Fibroblast of lung (primary cell): ENCODE results near the gene FPR2. TPM values are rescaled to one million over a fixed set of nuclear protein-coding genes. Genes with fewer than 3 reads are reported as not detected.

Source experiments
- DNase-seq, 2 donors: peaks; one replicate each; pipeline versions ENCODE4 v3.0.0 to v3.0.0-alpha.2; 2010; ENCODE audit warnings: low read depth in 2 of 2
- H2AFZ ChIP-seq: 2 replicates; pipeline ENCODE4 v1.5.1; 2012; ENCODE audit warnings: low read length, control low read depth, inconsistent platforms
- H3K27ac ChIP-seq: 2 replicates; pipeline ENCODE4 v1.5.1; 2011; ENCODE audit warnings: low read length, control low read depth; ENCODE audit not compliant: insufficient read depth
- H3K27me3 ChIP-seq: 2 replicates; pipeline ENCODE4 v1.5.1; 2011; ENCODE audit warnings: mild to moderate bottlenecking, low read length; ENCODE audit not compliant: control insufficient read depth, insufficient read depth
- H3K36me3 ChIP-seq: 2 replicates; pipeline ENCODE4 v1.5.1; 2011; ENCODE audit warnings: low read length; ENCODE audit not compliant: control insufficient read depth, insufficient read depth
- H3K4me1 ChIP-seq: 2 replicates; pipeline ENCODE4 v1.5.1; 2011; ENCODE audit warnings: low read length; ENCODE audit not compliant: control insufficient read depth, insufficient read depth; ENCODE audit errors: extremely low read depth
- H3K4me2 ChIP-seq: 2 replicates; pipeline ENCODE4 v1.5.1; 2011; ENCODE audit warnings: low read length, control low read depth; ENCODE audit not compliant: insufficient read depth; ENCODE audit errors: extremely low read depth
- H3K4me3 ChIP-seq, 4 experiments: fragments of 200-600 bp in 1 of 4; sonication (generic) in 1 of 4; replicated peaks in 1 of 4; 2 replicates each; pipeline ENCODE4 v1.5.1; 2011 to 2016; ENCODE audit warnings: low read length in 4 of 4, low read depth in 3 of 4, mild to moderate bottlenecking in 3 of 4, control low read depth in 2 of 4, inconsistent platforms in 1 of 4, mixed read lengths in 1 of 4; ENCODE audit not compliant: insufficient read depth in 1 of 4; ENCODE audit errors: control extremely low read depth in 1 of 4
- H3K79me2 ChIP-seq: 2 replicates; pipeline ENCODE4 v1.5.1; 2012; ENCODE audit warnings: mild to moderate bottlenecking, low read length, inconsistent platforms; ENCODE audit not compliant: control insufficient read depth, insufficient read depth
- H3K9ac ChIP-seq: 2 replicates; pipeline ENCODE4 v1.5.1; 2011; ENCODE audit warnings: mild to moderate bottlenecking, low read length, control low read depth; ENCODE audit not compliant: insufficient read depth
- H3K9me3 ChIP-seq: 2 replicates; pipeline ENCODE4 v1.5.1; 2012; ENCODE audit warnings: low read depth, low read length; ENCODE audit not compliant: control insufficient read depth, insufficient read depth
- H4K20me1 ChIP-seq: 2 replicates; pipeline ENCODE4 v1.5.1; 2011; ENCODE audit warnings: low read length; ENCODE audit not compliant: control insufficient read depth, insufficient read depth; ENCODE audit errors: extremely low read depth
- CTCF ChIP-seq, 2 donors: IDR thresholded peaks in 1 of 2; conservative IDR thresholded peaks in 1 of 2; 1 replicate in 1 of 2; 2 replicates in 1 of 2; pipeline ENCODE4 v1.5.1; 2011 to 2012; ENCODE audit warnings: low read length in 2 of 2, control low read depth in 1 of 2, inconsistent platforms in 1 of 2, low read depth in 1 of 2, mild to moderate bottlenecking in 1 of 2
- EZH2 ChIP-seq: IDR thresholded peaks from 2 replicates; pipeline ENCODE4 v1.5.1; 2012; ENCODE audit warnings: low read length, control low read depth, mild to moderate bottlenecking; ENCODE audit errors: missing control alignments
- polyA minus RNA-seq: library from RNA; depleted of rRNA, polyadenylated mRNA; stranded (reverse); fragments of >200 nt; gene quantifications from 2 replicates; pipeline ENCODE4 v1.2.3, GENCODE V29; 2011; ENCODE audit warnings: low replicate concordance
- polyA plus RNA-seq, 2 donors: library from polyadenylated mRNA; depleted of rRNA in 1 of 2; stranded (reverse) in 1 of 2; unstranded in 1 of 2; fragments of >200 nt; gene quantifications; 2 replicates each; pipeline ENCODE4 v1.2.1, GENCODE V29; 2011 to 2012; ENCODE audit warnings: missing spikeins in 1 of 2
- total RNA-seq: library from RNA; depleted of rRNA; stranded (reverse); fragments of >200 nt; gene quantifications from 2 replicates; pipeline ENCODE4 v1.2.1, GENCODE V29; 2014

FPR2 gene
- total RNA-seq (not detected in 2 replicates), polyA plus RNA-seq (0.12 TPM in 1 of 2 replicates, not detected in the other), polyA minus RNA-seq (not detected in 2 replicates)
- not detected in 2 replicates for polyA plus RNA-seq (2012)

GRCh38 chr19:51760697-51761356, at the start of gene FPR2:
Gene FPR2 (plus strand): TSS chr19:51761180. CDS start chr19:51768659, 7,479 bp downstream.
- Histone ChIP-seq H3K4me3 (no peak within 1 kb of the TSS), H3K4me1 (no peaks in the 10 kb centered on the region), H3K9ac (no peak within 1 kb of the TSS), H3K79me2 (no peaks in the 10 kb centered on the region), H4K20me1 (no peaks in the 10 kb centered on the region), H3K4me2 (no peak within 1 kb of the TSS), H3K36me3 (no peaks in the 10 kb centered on the region), H2AFZ (no peak within 1 kb of the TSS), H3K27me3 (no peaks in the 10 kb centered on the region), H3K9me3 (no peaks in the 10 kb centered on the region), H3K27ac (no peak within 1 kb of the TSS)
- no peak for DNase-seq
- no peak for TF ChIP-seq EZH2
- TF ChIP-seq CTCF (conservative IDR thresholded peaks at IDR 0.05 in 1 of 2, IDR thresholded peaks at IDR 0.05 in 1 of 2; ENCODE audit: low read depth in 1 of 2, low read length in 2 of 2), result no peak

GRCh38 chr19:51711702-51712101, 49.3 kb upstream of the FPR2 start:
- Histone ChIP-seq H4K20me1 (no peaks in the 10 kb centered on the region), H3K4me2 (no peak overlapping the region), H3K4me1 (no peaks in the 10 kb centered on the region), H3K4me3 (no peak overlapping the region), H3K36me3 (no peaks in the 10 kb centered on the region), H2AFZ (no peak overlapping the region), H3K27me3 (no peaks in the 10 kb centered on the region), H3K27ac (no peak overlapping the region), H3K79me2 (no peaks in the 10 kb centered on the region), H3K9ac (no peak overlapping the region), H3K9me3 (no peaks in the 10 kb centered on the region)
- TF ChIP-seq EZH2, result no peak
- TF ChIP-seq CTCF (conservative IDR thresholded peaks at IDR 0.05 in 1 of 2, IDR thresholded peaks at IDR 0.05 in 1 of 2; ENCODE audit: low read depth in 1 of 2, low read length in 2 of 2), result no peak
- DNase-seq, result no peak

GRCh38 chr19:51712461-51713081, 48.4 kb upstream of the FPR2 start:
- TF ChIP-seq EZH2 (no peak), CTCF (conservative IDR thresholded peaks at IDR 0.05 in 1 of 2, IDR thresholded peaks at IDR 0.05 in 1 of 2; ENCODE audit: low read depth in 1 of 2, low read length in 2 of 2) (peak; percentile 14 to 34)
- no peak overlapping the region for H3K4me2 ChIP-seq
- H3K27ac ChIP-seq, result no peak overlapping the region
- H3K27me3 ChIP-seq, result no peaks in the 10 kb centered on the region
- H3K4me1 ChIP-seq, result no peaks in the 10 kb centered on the region
- H3K4me3 ChIP-seq, result no peak overlapping the region
- H3K9ac ChIP-seq, result no peak overlapping the region
- no peaks in the 10 kb centered on the region for H3K36me3 ChIP-seq
- no peaks in the 10 kb centered on the region for H4K20me1 ChIP-seq
- peak; percentile 27 to 52 for DNase-seq
- no peak overlapping the region for H2AFZ ChIP-seq
- H3K79me2 ChIP-seq, result no peaks in the 10 kb centered on the region
- no peaks in the 10 kb centered on the region for H3K9me3 ChIP-seq
